ENCODE data around the gene CIZ1. TPM values are rescaled to one million over a fixed set of nuclear protein-coding genes. Genes with fewer than 3 reads are reported as not detected.

Gene CIZ1
- total and polyA plus RNA-seq, 10 of the 15 experiments (the other 5 are each of a cell fraction or from before 2014, with no cell fraction given) = 1.8 to 91.6 (median 35.4) TPM

DNA sequence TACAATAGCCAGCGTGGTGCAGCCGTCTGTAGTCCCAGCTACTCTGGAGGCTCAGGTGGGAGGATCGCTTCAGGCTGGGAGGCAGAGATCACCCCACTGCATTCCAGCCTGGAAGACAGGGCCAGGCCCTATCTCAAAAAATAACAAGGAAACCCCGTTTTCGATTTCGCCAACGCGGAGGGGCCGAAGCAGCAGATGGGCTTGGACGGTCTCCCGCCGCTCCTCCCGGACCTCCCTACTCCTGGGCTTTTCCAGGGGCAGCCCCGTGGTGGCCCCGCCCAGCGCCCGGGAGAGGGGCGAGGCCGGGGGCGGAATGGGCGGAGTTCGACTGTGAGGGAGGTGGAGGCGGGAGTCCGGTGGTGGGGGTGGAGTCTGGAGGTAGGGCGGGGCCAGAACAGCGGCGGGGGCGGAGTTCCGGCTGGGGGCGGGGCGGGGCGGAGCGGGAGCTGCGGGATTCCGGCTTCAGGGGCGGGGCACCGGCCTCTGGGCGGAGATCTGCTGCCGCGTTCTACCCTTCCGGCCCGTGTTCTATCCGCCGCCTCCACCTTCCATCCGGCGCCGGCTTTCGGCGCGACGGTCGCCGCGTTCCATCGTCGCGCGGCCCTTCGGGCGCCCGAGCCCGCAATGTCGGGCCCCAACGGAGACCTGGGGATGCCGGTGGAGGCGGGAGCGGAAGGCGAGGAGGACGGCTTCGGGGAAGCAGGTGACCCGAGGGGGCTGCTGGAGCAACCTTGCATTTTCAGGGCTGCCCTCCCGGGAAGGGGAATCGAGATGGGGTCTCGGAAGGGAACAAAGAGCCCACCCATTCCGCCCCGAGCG lies 31.4 kb downstream of the CIZ1 start, which contains the start of gene BBLN (continued):
- TF ChIP-seq, protein P1, sequence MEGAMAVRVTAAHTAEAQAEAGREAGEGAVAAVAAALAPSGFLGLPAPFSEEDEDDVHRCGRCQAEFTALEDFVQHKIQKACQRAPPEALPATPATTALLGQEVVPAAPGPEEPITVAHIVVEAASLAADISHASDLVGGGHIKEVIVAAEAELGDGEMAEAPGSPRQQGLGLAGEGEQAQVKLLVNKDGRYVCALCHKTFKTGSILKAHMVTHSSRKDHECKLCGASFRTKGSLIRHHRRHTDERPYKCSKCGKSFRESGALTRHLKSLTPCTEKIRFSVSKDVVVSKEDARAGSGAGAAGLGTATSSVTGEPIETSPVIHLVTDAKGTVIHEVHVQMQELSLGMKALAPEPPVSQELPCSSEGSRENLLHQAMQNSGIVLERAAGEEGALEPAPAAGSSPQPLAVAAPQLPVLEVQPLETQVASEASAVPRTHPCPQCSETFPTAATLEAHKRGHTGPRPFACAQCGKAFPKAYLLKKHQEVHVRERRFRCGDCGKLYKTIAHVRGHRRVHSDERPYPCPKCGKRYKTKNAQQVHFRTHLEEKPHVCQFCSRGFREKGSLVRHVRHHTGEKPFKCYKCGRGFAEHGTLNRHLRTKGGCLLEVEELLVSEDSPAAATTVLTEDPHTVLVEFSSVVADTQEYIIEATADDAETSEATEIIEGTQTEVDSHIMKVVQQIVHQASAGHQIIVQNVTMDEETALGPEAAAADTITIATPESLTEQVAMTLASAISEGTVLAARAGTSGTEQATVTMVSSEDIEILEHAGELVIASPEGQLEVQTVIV (IDR thresholded peaks at IDR 0.05; ENCODE audit: borderline replicate concordance, partially characterized antibody) = no peak
- TF ChIP-seq IKZF1 (conservative IDR thresholded peaks at IDR 0.05) (peak; percentile 91), FOS (IDR thresholded peaks at IDR 0.05; ENCODE audit: borderline replicate concordance, extremely low read depth, insufficient read length) (no peak), RELA (IDR thresholded peaks at IDR 0.05; ENCODE audit: borderline replicate concordance, partially characterized antibody) (no peak), YBX1 (IDR thresholded peaks at IDR 0.05) (no peak), JUNB (IDR thresholded peaks at IDR 0.05) (no peak), PAX5 (IDR thresholded peaks at IDR 0.05; ENCODE audit: borderline replicate concordance, low read depth, low read length) (0 out of 2 replicates have a peak, but pooled peaks have one; percentile 33), EZH2 (IDR thresholded peaks at IDR 0.05; ENCODE audit: borderline replicate concordance, control insufficient read depth, low read depth, low read length) (no peak), RBBP5 (conservative IDR thresholded peaks at IDR 0.05) (no peak), IRF4 (IDR thresholded peaks at IDR 0.05; ENCODE audit: low read depth, low read length) (no peak), HDAC2 (IDR thresholded peaks at IDR 0.05) (no peak)
- TF ChIP-seq, protein P2, sequence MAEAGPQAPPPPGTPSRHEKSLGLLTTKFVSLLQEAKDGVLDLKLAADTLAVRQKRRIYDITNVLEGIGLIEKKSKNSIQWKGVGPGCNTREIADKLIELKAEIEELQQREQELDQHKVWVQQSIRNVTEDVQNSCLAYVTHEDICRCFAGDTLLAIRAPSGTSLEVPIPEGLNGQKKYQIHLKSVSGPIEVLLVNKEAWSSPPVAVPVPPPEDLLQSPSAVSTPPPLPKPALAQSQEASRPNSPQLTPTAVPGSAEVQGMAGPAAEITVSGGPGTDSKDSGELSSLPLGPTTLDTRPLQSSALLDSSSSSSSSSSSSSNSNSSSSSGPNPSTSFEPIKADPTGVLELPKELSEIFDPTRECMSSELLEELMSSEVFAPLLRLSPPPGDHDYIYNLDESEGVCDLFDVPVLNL (IDR thresholded peaks at IDR 0.05; ENCODE audit: low read depth, low read length) = 0 out of 2 replicates have a peak, but pooled peaks have one; percentile 5
- TF ChIP-seq, protein P3, sequence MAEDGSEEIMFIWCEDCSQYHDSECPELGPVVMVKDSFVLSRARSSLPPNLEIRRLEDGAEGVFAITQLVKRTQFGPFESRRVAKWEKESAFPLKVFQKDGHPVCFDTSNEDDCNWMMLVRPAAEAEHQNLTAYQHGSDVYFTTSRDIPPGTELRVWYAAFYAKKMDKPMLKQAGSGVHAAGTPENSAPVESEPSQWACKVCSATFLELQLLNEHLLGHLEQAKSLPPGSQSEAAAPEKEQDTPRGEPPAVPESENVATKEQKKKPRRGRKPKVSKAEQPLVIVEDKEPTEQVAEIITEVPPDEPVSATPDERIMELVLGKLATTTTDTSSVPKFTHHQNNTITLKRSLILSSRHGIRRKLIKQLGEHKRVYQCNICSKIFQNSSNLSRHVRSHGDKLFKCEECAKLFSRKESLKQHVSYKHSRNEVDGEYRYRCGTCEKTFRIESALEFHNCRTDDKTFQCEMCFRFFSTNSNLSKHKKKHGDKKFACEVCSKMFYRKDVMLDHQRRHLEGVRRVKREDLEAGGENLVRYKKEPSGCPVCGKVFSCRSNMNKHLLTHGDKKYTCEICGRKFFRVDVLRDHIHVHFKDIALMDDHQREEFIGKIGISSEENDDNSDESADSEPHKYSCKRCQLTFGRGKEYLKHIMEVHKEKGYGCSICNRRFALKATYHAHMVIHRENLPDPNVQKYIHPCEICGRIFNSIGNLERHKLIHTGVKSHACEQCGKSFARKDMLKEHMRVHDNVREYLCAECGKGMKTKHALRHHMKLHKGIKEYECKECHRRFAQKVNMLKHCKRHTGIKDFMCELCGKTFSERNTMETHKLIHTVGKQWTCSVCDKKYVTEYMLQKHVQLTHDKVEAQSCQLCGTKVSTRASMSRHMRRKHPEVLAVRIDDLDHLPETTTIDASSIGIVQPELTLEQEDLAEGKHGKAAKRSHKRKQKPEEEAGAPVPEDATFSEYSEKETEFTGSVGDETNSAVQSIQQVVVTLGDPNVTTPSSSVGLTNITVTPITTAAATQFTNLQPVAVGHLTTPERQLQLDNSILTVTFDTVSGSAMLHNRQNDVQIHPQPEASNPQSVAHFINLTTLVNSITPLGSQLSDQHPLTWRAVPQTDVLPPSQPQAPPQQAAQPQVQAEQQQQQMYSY (CRISPR knock-in tag; IDR thresholded peaks at IDR 0.05) = no peak
- TF ChIP-seq, protein P4, sequence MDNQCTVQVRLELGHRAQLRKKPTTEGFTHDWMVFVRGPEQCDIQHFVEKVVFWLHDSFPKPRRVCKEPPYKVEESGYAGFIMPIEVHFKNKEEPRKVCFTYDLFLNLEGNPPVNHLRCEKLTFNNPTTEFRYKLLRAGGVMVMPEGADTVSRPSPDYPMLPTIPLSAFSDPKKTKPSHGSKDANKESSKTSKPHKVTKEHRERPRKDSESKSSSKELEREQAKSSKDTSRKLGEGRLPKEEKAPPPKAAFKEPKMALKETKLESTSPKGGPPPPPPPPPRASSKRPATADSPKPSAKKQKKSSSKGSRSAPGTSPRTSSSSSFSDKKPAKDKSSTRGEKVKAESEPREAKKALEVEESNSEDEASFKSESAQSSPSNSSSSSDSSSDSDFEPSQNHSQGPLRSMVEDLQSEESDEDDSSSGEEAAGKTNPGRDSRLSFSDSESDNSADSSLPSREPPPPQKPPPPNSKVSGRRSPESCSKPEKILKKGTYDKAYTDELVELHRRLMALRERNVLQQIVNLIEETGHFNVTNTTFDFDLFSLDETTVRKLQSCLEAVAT (IDR thresholded peaks at IDR 0.05) = no peak
- TF ChIP-seq, protein P5, sequence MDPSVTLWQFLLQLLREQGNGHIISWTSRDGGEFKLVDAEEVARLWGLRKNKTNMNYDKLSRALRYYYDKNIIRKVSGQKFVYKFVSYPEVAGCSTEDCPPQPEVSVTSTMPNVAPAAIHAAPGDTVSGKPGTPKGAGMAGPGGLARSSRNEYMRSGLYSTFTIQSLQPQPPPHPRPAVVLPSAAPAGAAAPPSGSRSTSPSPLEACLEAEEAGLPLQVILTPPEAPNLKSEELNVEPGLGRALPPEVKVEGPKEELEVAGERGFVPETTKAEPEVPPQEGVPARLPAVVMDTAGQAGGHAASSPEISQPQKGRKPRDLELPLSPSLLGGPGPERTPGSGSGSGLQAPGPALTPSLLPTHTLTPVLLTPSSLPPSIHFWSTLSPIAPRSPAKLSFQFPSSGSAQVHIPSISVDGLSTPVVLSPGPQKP (IDR thresholded peaks at IDR 0.05; ENCODE audit: low read depth, low read length) = peak; percentile 30; the same call in 1 of the 2 replicates
